ENCODE results near the gene FAR2. TPM values are rescaled to one million over a fixed set of nuclear protein-coding genes. Genes with fewer than 3 reads are reported as not detected.

Gene FAR2
- total RNA-seq, 2 experiments from 2014 or later: 0.53 to 1.6 TPM

DNA sequence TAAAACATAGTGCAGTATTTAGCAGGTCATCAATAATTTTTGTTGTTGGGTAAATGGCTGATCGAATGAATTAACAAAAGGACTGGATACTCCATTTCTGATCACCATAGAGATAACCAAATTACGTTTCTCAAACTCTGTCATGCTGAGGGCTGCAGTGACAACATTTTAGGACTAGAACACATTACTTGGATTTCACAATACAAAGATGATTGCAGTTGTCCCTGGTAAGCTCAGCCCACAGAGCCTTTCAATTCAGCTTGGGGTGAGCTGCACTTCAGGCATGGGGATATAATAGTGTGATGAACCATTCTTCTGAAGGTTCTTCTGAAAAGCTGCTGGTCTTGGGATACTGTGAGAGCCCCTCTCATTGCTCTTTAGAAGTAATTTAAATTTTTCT, 74.3 kb downstream of the FAR2 start:
- Mint-ChIP-seq H3K9me3 (no peaks in the 10 kb centered on the region), H3K27ac (no peak overlapping the region), H3K4me3 (no peak overlapping the region), H3K36me3 (ENCODE audit: low read depth) (no peaks in the 10 kb centered on the region), H3K4me1 (ENCODE audit: low read depth) (no peaks in the 10 kb centered on the region), H3K27me3 (no peaks in the 10 kb centered on the region)
- CTCF ChIA-PET: no interaction called here
- intact Hi-C loops (cut with DNase I, micrococcal nuclease): no loop called here
- Histone ChIP-seq H3K4me1 (ENCODE audit: insufficient read depth, low read length) (no peaks in the 10 kb centered on the region), H3K9me3 (ENCODE audit: control insufficient read depth in 1 of 2, insufficient read depth in 1 of 2, low read length in 2 of 2) (no peaks in the 10 kb centered on the region), H3K27ac (ENCODE audit: low read depth in 1 of 2, low read length in 2 of 2) (no peak overlapping the region), H3K36me3 (ENCODE audit: insufficient read depth, low read length) (no peaks in the 10 kb centered on the region), H3K4me3 (ENCODE audit: low read length) (no peak overlapping the region), H3K27me3 (ENCODE audit: control insufficient read depth in 1 of 2, insufficient read depth in 2 of 2, low read length in 2 of 2) (no peaks in the 10 kb centered on the region)
- POLR2A ChIA-PET: no interaction called here
- TF ChIP-seq, protein P1, sequence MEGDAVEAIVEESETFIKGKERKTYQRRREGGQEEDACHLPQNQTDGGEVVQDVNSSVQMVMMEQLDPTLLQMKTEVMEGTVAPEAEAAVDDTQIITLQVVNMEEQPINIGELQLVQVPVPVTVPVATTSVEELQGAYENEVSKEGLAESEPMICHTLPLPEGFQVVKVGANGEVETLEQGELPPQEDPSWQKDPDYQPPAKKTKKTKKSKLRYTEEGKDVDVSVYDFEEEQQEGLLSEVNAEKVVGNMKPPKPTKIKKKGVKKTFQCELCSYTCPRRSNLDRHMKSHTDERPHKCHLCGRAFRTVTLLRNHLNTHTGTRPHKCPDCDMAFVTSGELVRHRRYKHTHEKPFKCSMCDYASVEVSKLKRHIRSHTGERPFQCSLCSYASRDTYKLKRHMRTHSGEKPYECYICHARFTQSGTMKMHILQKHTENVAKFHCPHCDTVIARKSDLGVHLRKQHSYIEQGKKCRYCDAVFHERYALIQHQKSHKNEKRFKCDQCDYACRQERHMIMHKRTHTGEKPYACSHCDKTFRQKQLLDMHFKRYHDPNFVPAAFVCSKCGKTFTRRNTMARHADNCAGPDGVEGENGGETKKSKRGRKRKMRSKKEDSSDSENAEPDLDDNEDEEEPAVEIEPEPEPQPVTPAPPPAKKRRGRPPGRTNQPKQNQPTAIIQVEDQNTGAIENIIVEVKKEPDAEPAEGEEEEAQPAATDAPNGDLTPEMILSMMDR (IDR thresholded peaks at IDR 0.05): no peak
- no peak for ATAC-seq (ENCODE audit: poor library complexity)
- DNase-seq: no peak

DNA sequence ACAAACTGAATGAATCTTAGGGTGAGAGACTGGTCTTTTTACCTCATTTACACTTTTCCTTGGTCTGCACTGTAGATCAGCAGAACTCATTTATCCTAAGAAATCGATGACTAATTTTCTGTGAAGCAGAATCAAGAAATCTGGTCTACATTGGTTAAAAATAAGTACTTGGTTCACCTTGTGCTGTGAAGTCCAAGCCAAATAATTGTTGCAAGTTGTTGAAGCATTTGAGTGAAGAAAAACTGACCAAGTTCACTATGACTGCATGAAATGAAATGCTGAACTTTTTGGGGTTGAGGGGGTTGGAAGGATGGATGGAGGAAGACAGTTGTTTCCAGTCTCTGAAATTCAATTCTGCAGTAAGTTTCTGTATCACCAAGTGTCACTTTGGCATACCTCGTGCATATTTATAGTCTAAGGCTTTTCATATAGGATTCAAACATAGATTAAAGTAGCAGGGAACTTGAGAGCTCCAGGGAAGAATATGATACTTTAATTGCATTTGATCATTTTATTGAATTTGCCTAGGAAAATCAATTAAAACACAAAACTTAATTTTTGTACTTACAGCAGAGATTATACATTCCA, 75.0 kb downstream of the FAR2 start:
- Histone ChIP-seq H3K27ac (ENCODE audit: low read depth in 1 of 2, low read length in 2 of 2) (no peak overlapping the region), H3K9me3 (ENCODE audit: control insufficient read depth in 1 of 2, insufficient read depth in 1 of 2, low read length in 2 of 2) (no peaks in the 10 kb centered on the region), H3K4me3 (ENCODE audit: low read length) (no peak overlapping the region), H3K27me3 (ENCODE audit: control insufficient read depth in 1 of 2, insufficient read depth in 2 of 2, low read length in 2 of 2) (no peaks in the 10 kb centered on the region), H3K4me1 (ENCODE audit: insufficient read depth, low read length) (no peaks in the 10 kb centered on the region), H3K36me3 (ENCODE audit: insufficient read depth, low read length) (no peaks in the 10 kb centered on the region)
- H3K9me3 Mint-ChIP-seq: no peaks in the 10 kb centered on the region
- TF ChIP-seq, protein P1 (IDR thresholded peaks at IDR 0.05): no peak
- CTCF ChIA-PET: no interaction called here
- H3K27ac Mint-ChIP-seq: no peak overlapping the region
- H3K4me1 Mint-ChIP-seq (ENCODE audit: low read depth): no peaks in the 10 kb centered on the region
- no peaks in the 10 kb centered on the region for H3K36me3 Mint-ChIP-seq (ENCODE audit: low read depth)
- POLR2A ChIA-PET: no interaction called here
- no peak for DNase-seq
- no peaks in the 10 kb centered on the region for H3K27me3 Mint-ChIP-seq
- no peak overlapping the region for H3K4me3 Mint-ChIP-seq
- no peak for ATAC-seq (ENCODE audit: poor library complexity)
- intact Hi-C loops (cut with DNase I, micrococcal nuclease): no loop called here

DNA sequence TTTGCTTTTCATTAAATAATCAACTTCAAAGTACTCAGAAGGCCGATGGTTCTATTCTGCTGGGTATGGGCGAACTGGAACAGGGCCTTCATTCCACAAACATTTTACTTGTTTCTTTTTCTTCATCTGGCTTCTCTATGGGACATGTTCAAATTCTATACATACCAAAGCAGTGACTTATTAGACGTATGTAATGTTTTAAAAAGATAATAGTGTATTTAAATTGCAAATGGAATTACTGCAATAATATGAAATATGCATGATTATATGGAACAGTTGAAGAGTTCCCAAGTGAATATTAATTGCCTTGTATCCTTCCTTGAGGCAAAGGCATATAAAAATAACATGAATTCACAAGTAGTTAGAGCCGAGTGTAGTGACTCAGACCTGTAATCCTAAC, 75.5 kb downstream of the FAR2 start:
- no peak overlapping the region for H3K4me3 ChIP-seq (ENCODE audit: low read length)
- no peaks in the 10 kb centered on the region for H3K27me3 ChIP-seq (ENCODE audit: control insufficient read depth in 1 of 2, insufficient read depth in 2 of 2, low read length in 2 of 2)
- intact Hi-C loops (cut with DNase I, micrococcal nuclease): no loop called here
- ChIA-PET CTCF (no interaction called here), POLR2A (no interaction called here)
- Mint-ChIP-seq H3K36me3 (ENCODE audit: low read depth) (no peaks in the 10 kb centered on the region), H3K27me3 (no peaks in the 10 kb centered on the region), H3K27ac (no peak overlapping the region), H3K9me3 (no peaks in the 10 kb centered on the region), H3K4me3 (no peak overlapping the region), H3K4me1 (ENCODE audit: low read depth) (no peaks in the 10 kb centered on the region)
- no peaks in the 10 kb centered on the region for H3K36me3 ChIP-seq (ENCODE audit: insufficient read depth, low read length)
- DNase-seq (no peak), ATAC-seq (ENCODE audit: poor library complexity) (no peak)
- H3K9me3 ChIP-seq (ENCODE audit: control insufficient read depth in 1 of 2, insufficient read depth in 1 of 2, low read length in 2 of 2): no peaks in the 10 kb centered on the region
- TF ChIP-seq, protein P1 (IDR thresholded peaks at IDR 0.05): no peak
- no peak overlapping the region for H3K27ac ChIP-seq (ENCODE audit: low read depth in 1 of 2, low read length in 2 of 2)
- no peaks in the 10 kb centered on the region for H3K4me1 ChIP-seq (ENCODE audit: insufficient read depth, low read length)

Data from CD4-positive, alpha-beta T cell (primary cell).